HepG2 (cell line): ENCODE measurements around the gene TMCO4. TPM values are rescaled to one million over a fixed set of nuclear protein-coding genes. Genes with fewer than 3 reads are reported as not detected.
A peak's percentile ranks its signal among the peaks of the same experiment; 100 is the strongest.

ENCODE experiments used
- ASH2L ChIP-seq: fragments of 300-600, 200-600 bp; sonication (generic); IDR thresholded peaks from 2 replicates; pipeline ENCODE4 v1.7.0; 2017; ENCODE audit warnings: low read depth, mild to moderate bottlenecking, moderate library complexity, mixed read lengths, low read length; ENCODE audit not compliant: insufficient read length
- GABPB1 ChIP-seq: IDR thresholded peaks from 2 replicates; pipeline ENCODE4 v1.6.1; 2016; ENCODE audit warnings: mild to moderate bottlenecking, missing genetic modification reagents, moderate library complexity, missing compliant biosample characterization
- KDM1A ChIP-seq: IDR thresholded peaks from 2 replicates; pipeline ENCODE4 v1.6.1; 2016; ENCODE audit warnings: missing compliant biosample characterization
- KLF15 ChIP-seq: sonication (generic); formaldehyde crosslinking; IDR thresholded peaks from 2 replicates; pipeline ENCODE4 v1.8.1; 2023; ENCODE audit warnings: borderline replicate concordance, mild to moderate bottlenecking, inconsistent platforms, missing genetic modification reagents, mixed read lengths
- NKX3-1 ChIP-seq: sonication (generic); formaldehyde crosslinking; IDR thresholded peaks from 2 replicates; pipeline ENCODE4 v1.5.0; 2020; ENCODE audit warnings: missing genetic modification reagents
- RELA ChIP-seq: sonication (generic); formaldehyde crosslinking; IDR thresholded peaks from 2 replicates; pipeline ENCODE4 v1.4.0; 2020; ENCODE audit warnings: missing genetic modification reagents
- SIX4 ChIP-seq: sonication (generic); formaldehyde crosslinking; IDR thresholded peaks from 2 replicates; pipeline ENCODE4 v1.4.0; 2020; ENCODE audit warnings: missing genetic modification reagents
- STAG1 ChIP-seq: sonication (generic); formaldehyde crosslinking; IDR thresholded peaks from 2 replicates; pipeline ENCODE4 v1.4.0; 2020; ENCODE audit warnings: missing genetic modification reagents
- XRCC5 ChIP-seq: fragments of 200-400 bp; formaldehyde crosslinking; optimal IDR thresholded peaks from 2 replicates; pipeline ENCODE3; 2017; ENCODE audit warnings: mild to moderate bottlenecking, low read length
- ZFP41 ChIP-seq: sonication (generic); formaldehyde crosslinking; IDR thresholded peaks from 2 replicates; pipeline ENCODE4 v1.4.0; 2020; ENCODE audit warnings: mild to moderate bottlenecking, missing genetic modification reagents, borderline replicate concordance
- ZFP90 ChIP-seq: sonication (generic); formaldehyde crosslinking; IDR thresholded peaks from 2 replicates; pipeline ENCODE4 v1.8.0; 2022; ENCODE audit warnings: missing genetic modification reagents, mild to moderate bottlenecking, inconsistent platforms, borderline replicate concordance
- ZNF143 ChIP-seq: sonication (generic); formaldehyde crosslinking; IDR thresholded peaks from 2 replicates; pipeline ENCODE4 v1.4.0; 2020; ENCODE audit warnings: missing genetic modification reagents
- ZNF331 ChIP-seq: sonication (generic); formaldehyde crosslinking; IDR thresholded peaks from 2 replicates; pipeline ENCODE4 v1.4.0; 2020; ENCODE audit warnings: missing genetic modification reagents
- ZNF713 ChIP-seq: sonication (generic); formaldehyde crosslinking; IDR thresholded peaks from 2 replicates; pipeline ENCODE4 v1.4.0; 2020; ENCODE audit warnings: mild to moderate bottlenecking, missing genetic modification reagents
- ZNF75D ChIP-seq: sonication (generic); formaldehyde crosslinking; IDR thresholded peaks from 2 replicates; pipeline ENCODE4 v1.8.1; 2023; ENCODE audit warnings: missing genetic modification reagents, mild to moderate bottlenecking, borderline replicate concordance
- ZNF768 ChIP-seq: sonication (generic); formaldehyde crosslinking; IDR thresholded peaks from 2 replicates; pipeline ENCODE4 v1.4.0; 2020; ENCODE audit warnings: missing genetic modification reagents
- ZNF773 ChIP-seq: sonication (generic); formaldehyde crosslinking; IDR thresholded peaks from 2 replicates; pipeline ENCODE4 v1.4.0; 2020; ENCODE audit warnings: missing genetic modification reagents, borderline replicate concordance
- ZNF792 ChIP-seq: IDR thresholded peaks from 2 replicates; pipeline ENCODE4 v1.6.1; 2016
- polyA plus RNA-seq, 8 experiments: library from polyadenylated mRNA; depleted of rRNA in 3 of 8; stranded (reverse) in 7 of 8; unstranded in 1 of 8; fragments of >200 nt; fragmentation: Illumina TruSeq in 4 of 8; extraction: Trizol in 4 of 8; gene quantifications; 2 replicates each; pipeline versions ENCODE4 v1.2.1 to v1.2.3, GENCODE V29; 2011 to 2016; ENCODE audit warnings: low read depth in 4 of 8, missing spikeins in 1 of 8, mixed read lengths in 1 of 8; ENCODE audit not compliant: insufficient read depth in 1 of 8
- total RNA-seq, 5 experiments: library from RNA; depleted of rRNA; stranded (reverse); fragments of >200 nt; fragmentation: Illumina TruSeq; extraction: Trizol; gene quantifications; 2 replicates each; pipeline ENCODE4 v1.2.3, GENCODE V29; 2016; ENCODE audit warnings: low read depth in 1 of 5
- TF ChIP-seq, protein P1 (sequence below): sonication (generic); formaldehyde crosslinking; IDR thresholded peaks from 2 replicates; pipeline ENCODE4 v1.4.0; 2020; ENCODE audit warnings: missing genetic modification reagents
- TF ChIP-seq, protein P2 (sequence below): sonication (generic); formaldehyde crosslinking; IDR thresholded peaks from 2 replicates; pipeline ENCODE4 v1.5.0; 2020; ENCODE audit warnings: mild to moderate bottlenecking, missing genetic modification reagents
- TF ChIP-seq, protein P3 (sequence below): sonication (generic); formaldehyde crosslinking; IDR thresholded peaks from 2 replicates; pipeline ENCODE4 v1.4.0; 2020; ENCODE audit warnings: missing genetic modification reagents, borderline replicate concordance
- TF ChIP-seq, protein P4 (sequence below): sonication (generic); formaldehyde crosslinking; IDR thresholded peaks from 2 replicates; pipeline ENCODE4 v1.5.1; 2020; ENCODE audit warnings: mild to moderate bottlenecking, missing genetic modification reagents, moderate library complexity
- TF ChIP-seq, protein P5 (sequence below): IDR thresholded peaks from 2 replicates; pipeline ENCODE4 v1.6.1; 2012; ENCODE audit warnings: inconsistent platforms

Gene TMCO4
- total and polyA plus RNA-seq, 2 of the 13 experiments (the other 11 are each of a cell fraction or from before 2014, with no cell fraction given): 2.1 to 4.1 TPM

DNA sequence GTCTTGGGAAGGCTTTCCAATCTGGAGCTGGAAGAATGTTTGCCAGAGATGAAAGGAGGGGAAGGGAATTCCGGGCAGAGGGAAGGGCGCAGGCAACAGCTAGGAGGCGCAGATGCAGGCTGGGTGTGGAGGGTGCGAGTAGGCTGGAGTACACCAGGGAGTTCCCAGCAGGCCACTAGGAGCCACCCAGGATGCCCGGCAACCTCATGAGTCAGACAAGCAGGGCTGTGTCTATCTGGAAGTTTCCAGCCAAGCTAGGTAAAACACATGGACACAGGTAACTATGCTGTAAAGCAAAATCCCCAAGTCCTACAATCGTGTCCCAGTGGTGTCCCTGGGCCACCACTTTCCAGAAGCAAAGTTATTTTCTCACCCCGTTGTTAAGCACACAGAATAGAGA is 156.6 kb downstream of the TMCO4 start (continued):
- TF ChIP-seq, protein P1, sequence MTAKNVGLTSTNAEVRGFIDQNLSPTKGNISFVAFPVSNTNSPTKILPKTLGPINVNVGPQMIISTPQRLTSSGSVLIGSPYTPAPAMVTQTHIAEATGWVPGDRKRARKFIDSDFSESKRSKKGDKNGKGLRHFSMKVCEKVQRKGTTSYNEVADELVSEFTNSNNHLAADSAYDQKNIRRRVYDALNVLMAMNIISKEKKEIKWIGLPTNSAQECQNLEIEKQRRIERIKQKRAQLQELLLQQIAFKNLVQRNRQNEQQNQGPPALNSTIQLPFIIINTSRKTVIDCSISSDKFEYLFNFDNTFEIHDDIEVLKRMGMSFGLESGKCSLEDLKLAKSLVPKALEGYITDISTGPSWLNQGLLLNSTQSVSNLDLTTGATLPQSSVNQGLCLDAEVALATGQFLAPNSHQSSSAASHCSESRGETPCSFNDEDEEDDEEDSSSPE: no peak
- TF ChIP-seq, protein P2, sequence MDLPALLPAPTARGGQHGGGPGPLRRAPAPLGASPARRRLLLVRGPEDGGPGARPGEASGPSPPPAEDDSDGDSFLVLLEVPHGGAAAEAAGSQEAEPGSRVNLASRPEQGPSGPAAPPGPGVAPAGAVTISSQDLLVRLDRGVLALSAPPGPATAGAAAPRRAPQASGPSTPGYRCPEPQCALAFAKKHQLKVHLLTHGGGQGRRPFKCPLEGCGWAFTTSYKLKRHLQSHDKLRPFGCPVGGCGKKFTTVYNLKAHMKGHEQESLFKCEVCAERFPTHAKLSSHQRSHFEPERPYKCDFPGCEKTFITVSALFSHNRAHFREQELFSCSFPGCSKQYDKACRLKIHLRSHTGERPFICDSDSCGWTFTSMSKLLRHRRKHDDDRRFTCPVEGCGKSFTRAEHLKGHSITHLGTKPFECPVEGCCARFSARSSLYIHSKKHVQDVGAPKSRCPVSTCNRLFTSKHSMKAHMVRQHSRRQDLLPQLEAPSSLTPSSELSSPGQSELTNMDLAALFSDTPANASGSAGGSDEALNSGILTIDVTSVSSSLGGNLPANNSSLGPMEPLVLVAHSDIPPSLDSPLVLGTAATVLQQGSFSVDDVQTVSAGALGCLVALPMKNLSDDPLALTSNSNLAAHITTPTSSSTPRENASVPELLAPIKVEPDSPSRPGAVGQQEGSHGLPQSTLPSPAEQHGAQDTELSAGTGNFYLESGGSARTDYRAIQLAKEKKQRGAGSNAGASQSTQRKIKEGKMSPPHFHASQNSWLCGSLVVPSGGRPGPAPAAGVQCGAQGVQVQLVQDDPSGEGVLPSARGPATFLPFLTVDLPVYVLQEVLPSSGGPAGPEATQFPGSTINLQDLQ (CRISPR knock-in tag): no peak
- TF ChIP-seq ZFP90 (CRISPR knock-in tag): no peak
- TF ChIP-seq ZNF773 (CRISPR knock-in tag): no peak
- TF ChIP-seq SIX4: no peak
- TF ChIP-seq XRCC5: peak; percentile 74
- TF ChIP-seq STAG1: 0 out of 2 replicates have a peak, but pooled peaks have one; percentile 1
- TF ChIP-seq ZNF331 (CRISPR knock-in tag): no peak
- 0 out of 2 replicates have a peak, but pooled peaks have one; percentile 18 for TF ChIP-seq ZNF768
- TF ChIP-seq ZFP41 (CRISPR knock-in tag): no peak
- TF ChIP-seq RELA (CRISPR knock-in tag): no peak
- TF ChIP-seq ZNF143 (CRISPR knock-in tag): peak; percentile 51; the same call in 1 of the 2 replicates
- TF ChIP-seq, protein P3, sequence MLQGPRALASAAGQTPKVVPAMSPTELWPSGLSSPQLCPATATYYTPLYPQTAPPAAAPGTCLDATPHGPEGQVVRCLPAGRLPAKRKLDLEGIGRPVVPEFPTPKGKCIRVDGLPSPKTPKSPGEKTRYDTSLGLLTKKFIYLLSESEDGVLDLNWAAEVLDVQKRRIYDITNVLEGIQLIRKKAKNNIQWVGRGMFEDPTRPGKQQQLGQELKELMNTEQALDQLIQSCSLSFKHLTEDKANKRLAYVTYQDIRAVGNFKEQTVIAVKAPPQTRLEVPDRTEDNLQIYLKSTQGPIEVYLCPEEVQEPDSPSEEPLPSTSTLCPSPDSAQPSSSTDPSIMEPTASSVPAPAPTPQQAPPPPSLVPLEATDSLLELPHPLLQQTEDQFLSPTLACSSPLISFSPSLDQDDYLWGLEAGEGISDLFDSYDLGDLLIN (CRISPR knock-in tag): no peak
- TF ChIP-seq ZNF713 (CRISPR knock-in tag): no peak
- TF ChIP-seq KDM1A (CRISPR knock-in tag): peak; percentile 97
- no peak for TF ChIP-seq ZNF75D (CRISPR knock-in tag)
- no peak for TF ChIP-seq NKX3-1
- TF ChIP-seq GABPB1 (CRISPR knock-in tag): no peak
- TF ChIP-seq KLF15: no peak
- TF ChIP-seq, protein P4, sequence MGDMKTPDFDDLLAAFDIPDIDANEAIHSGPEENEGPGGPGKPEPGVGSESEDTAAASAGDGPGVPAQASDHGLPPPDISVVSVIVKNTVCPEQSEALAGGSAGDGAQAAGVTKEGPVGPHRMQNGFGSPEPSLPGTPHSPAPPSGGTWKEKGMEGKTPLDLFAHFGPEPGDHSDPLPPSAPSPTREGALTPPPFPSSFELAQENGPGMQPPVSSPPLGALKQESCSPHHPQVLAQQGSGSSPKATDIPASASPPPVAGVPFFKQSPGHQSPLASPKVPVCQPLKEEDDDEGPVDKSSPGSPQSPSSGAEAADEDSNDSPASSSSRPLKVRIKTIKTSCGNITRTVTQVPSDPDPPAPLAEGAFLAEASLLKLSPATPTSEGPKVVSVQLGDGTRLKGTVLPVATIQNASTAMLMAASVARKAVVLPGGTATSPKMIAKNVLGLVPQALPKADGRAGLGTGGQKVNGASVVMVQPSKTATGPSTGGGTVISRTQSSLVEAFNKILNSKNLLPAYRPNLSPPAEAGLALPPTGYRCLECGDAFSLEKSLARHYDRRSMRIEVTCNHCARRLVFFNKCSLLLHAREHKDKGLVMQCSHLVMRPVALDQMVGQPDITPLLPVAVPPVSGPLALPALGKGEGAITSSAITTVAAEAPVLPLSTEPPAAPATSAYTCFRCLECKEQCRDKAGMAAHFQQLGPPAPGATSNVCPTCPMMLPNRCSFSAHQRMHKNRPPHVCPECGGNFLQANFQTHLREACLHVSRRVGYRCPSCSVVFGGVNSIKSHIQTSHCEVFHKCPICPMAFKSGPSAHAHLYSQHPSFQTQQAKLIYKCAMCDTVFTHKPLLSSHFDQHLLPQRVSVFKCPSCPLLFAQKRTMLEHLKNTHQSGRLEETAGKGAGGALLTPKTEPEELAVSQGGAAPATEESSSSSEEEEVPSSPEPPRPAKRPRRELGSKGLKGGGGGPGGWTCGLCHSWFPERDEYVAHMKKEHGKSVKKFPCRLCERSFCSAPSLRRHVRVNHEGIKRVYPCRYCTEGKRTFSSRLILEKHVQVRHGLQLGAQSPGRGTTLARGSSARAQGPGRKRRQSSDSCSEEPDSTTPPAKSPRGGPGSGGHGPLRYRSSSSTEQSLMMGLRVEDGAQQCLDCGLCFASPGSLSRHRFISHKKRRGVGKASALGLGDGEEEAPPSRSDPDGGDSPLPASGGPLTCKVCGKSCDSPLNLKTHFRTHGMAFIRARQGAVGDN: peak; percentile 30
- no peak for TF ChIP-seq ZNF792
- TF ChIP-seq ASH2L: no peak
- TF ChIP-seq, protein P5, sequence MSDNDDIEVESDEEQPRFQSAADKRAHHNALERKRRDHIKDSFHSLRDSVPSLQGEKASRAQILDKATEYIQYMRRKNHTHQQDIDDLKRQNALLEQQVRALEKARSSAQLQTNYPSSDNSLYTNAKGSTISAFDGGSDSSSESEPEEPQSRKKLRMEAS: peak; percentile 36; the same call in 1 of the 2 replicates
